CD4-positive, alpha-beta T cell treated with Interleukin-12 subunit alpha and Interleukin-12 subunit beta, for 1 hour (primary cell): ENCODE data around the gene TSR3.
"Not testable (repeated sequence)": the region's sequence is repeated elsewhere in the genome, so short reads cannot be mapped to it uniquely, and the experiment has no call there.

Experiments
- DNase-seq: peaks from one replicate; pipeline ENCODE4 v3.0.0-alpha.2; 2020

Gene TSR3

GRCh38 chr16:1335996-1336395 lies 15.7 kb downstream of the TSR3 start:
- DNase-seq = no peak

- no peak for DNase-seq
These were observed 16.3 kb downstream of the TSR3 start for GRCh38 chr16:1335211-1335971.

GRCh38 chr16:1334739-1335138 lies 16.9 kb downstream of the TSR3 start:
- no peak for DNase-seq

- no peak for DNase-seq
These were observed 17.6 kb downstream of the TSR3 start for GRCh38 chr16:1333854-1334700.

- peak; percentile 54 for DNase-seq
These were observed 18.4 kb downstream of the TSR3 start, which contains the start of gene BAIAP3 for GRCh38 chr16:1333149-1333812. BAIAP3 (plus strand) TSS chr16:1333645; CDS start chr16:1338550, 4,905 bp downstream.

- DNase-seq = no peak
These were observed 19.0 kb downstream of the TSR3 start for GRCh38 chr16:1332618-1333148.

- peak; percentile 76 for DNase-seq
These were observed 19.7 kb downstream of the TSR3 start for GRCh38 chr16:1331712-1332617.

- no peak for DNase-seq
These were observed 20.6 kb downstream of the TSR3 start for GRCh38 chr16:1330931-1331711.

- DNase-seq = peak; percentile 26
These were observed 21.3 kb downstream of the TSR3 start for GRCh38 chr16:1330260-1330914.

- DNase-seq = not testable (repeated sequence)
These were observed 22.7 kb downstream of the TSR3 start for GRCh38 chr16:1328961-1329360.

- not testable (repeated sequence) for DNase-seq
These were observed 23.5 kb downstream of the TSR3 start for GRCh38 chr16:1328136-1328535.

GRCh38 chr16:1327619-1327947 lies 24.1 kb downstream of the TSR3 start:
- DNase-seq = no peak

GRCh38 chr16:1326946-1327618 lies 24.6 kb downstream of the TSR3 start:
- no peak for DNase-seq

- no peak for DNase-seq
These were observed 25.3 kb downstream of the TSR3 start for GRCh38 chr16:1326391-1326790.

GRCh38 chr16:1325673-1326371 lies 25.9 kb downstream of the TSR3 start:
- no peak for DNase-seq

GRCh38 chr16:1325261-1325660 lies 26.4 kb downstream of the TSR3 start:
- no peak for DNase-seq

- no peak for DNase-seq
These were observed 27.3 kb downstream of the TSR3 start for GRCh38 chr16:1324286-1324826.

- DNase-seq = no peak
These were observed 28.1 kb downstream of the TSR3 start for GRCh38 chr16:1323296-1324239.
